Suppressor macrophage (primary cell): ENCODE data around the gene RASA3.
A peak's percentile ranks its signal among the peaks of the same experiment; 100 is the strongest.

ENCODE experiments used
- DNase-seq, 4 experiments: peaks; one replicate each; pipeline ENCODE4 v3.0.0-alpha.2; 2020 to 2022

The RASA3 gene

GRCh38 chr13:114065926-114066774 lies 66.3 kb downstream of the RASA3 start:
- DNase-seq: no peak

- peak; percentile 95 to 98 (median 96) for DNase-seq
These were observed 67.1 kb downstream of the RASA3 start for GRCh38 chr13:114065141-114065925.

- peak; percentile 5 to 45 (median 32) for DNase-seq
These were observed 67.8 kb downstream of the RASA3 start for GRCh38 chr13:114064450-114065140.

GRCh38 chr13:114063545-114064449 lies 68.6 kb downstream of the RASA3 start:
- peak; percentile 82 to 92 (median 90) for DNase-seq

GRCh38 chr13:114062754-114063153 lies 69.7 kb downstream of the RASA3 start:
- DNase-seq: peak; percentile 60 to 83 (median 76)

GRCh38 chr13:114062341-114062740 lies 70.1 kb downstream of the RASA3 start:
- peak in 1 of 4 experiments; percentile 12 for DNase-seq

GRCh38 chr13:114061744-114062143 lies 70.7 kb downstream of the RASA3 start:
- DNase-seq: no peak

- no peak for DNase-seq
These were observed 71.4 kb downstream of the RASA3 start for GRCh38 chr13:114061047-114061446.

- no peak for DNase-seq
These were observed 72.2 kb downstream of the RASA3 start for GRCh38 chr13:114059946-114060860.

GRCh38 chr13:114059428-114059827 lies 73.0 kb downstream of the RASA3 start:
- peak in 1 of 4 experiments; percentile 36 for DNase-seq

GRCh38 chr13:114058051-114058867 lies 74.2 kb downstream of the RASA3 start:
- peak; percentile 29 to 58 (median 57) for DNase-seq

- peak in 2 of 4 experiments; percentile 7 to 34 for DNase-seq
These were observed 75.0 kb downstream of the RASA3 start for GRCh38 chr13:114057166-114058050.

- no peak for DNase-seq
These were observed 76.0 kb downstream of the RASA3 start for GRCh38 chr13:114056205-114057013.

GRCh38 chr13:114055766-114056165 lies 76.7 kb downstream of the RASA3 start:
- no peak for DNase-seq

GRCh38 chr13:114054830-114055439 lies 77.5 kb downstream of the RASA3 start:
- DNase-seq: no peak

- DNase-seq: no peak
These were observed 78.2 kb downstream of the RASA3 start for GRCh38 chr13:114054264-114054663.

GRCh38 chr13:114053026-114053425 lies 79.4 kb downstream of the RASA3 start:
- DNase-seq: peak; percentile 74 to 82 (median 78)
